Stimulated activated naive CD8-positive, alpha-beta T cell treated with anti-CD3 and anti-CD28 coated beads, Interleukin-15, amount 100 ng/mL, for 72 hours (primary cell): Measurements from ENCODE around the gene EPAS1.

Experiments
- ATAC-seq: fragments of 150-1000 bp; cut with Tn5 transposase; 2 replicates; pipeline ENCODE4 v1.10.0; 2021; ENCODE audit warnings: mild to moderate bottlenecking, moderate library complexity
- DNase-seq, 2 donors: peaks; one replicate each; pipeline ENCODE4 v3.0.0; 2021 to 2022
- H3K27ac Mint-ChIP-seq, 2 donors: one replicate each; pipeline ENCODE4 v1.8.0; 2022; ENCODE audit warnings: mild to moderate bottlenecking in 2 of 2, mixed read lengths in 2 of 2, moderate library complexity in 2 of 2
- H3K27me3 Mint-ChIP-seq: one replicate; pipeline ENCODE4 v1.8.0; 2022; ENCODE audit warnings: mixed read lengths
- H3K4me1 Mint-ChIP-seq: one replicate; pipeline ENCODE4 v1.8.0; 2022; ENCODE audit warnings: mild to moderate bottlenecking, mixed read lengths
- H3K4me3 Mint-ChIP-seq, 2 donors: one replicate each; pipeline ENCODE4 v1.8.0; 2022; ENCODE audit warnings: mild to moderate bottlenecking in 2 of 2, mixed read lengths in 2 of 2, moderate library complexity in 1 of 2
- H3K9me3 Mint-ChIP-seq, 2 donors: one replicate each; pipeline ENCODE4 v1.8.0; 2022; ENCODE audit warnings: mixed read lengths in 2 of 2

The EPAS1 gene

GRCh38 chr2:46350029-46350689 is 53.0 kb downstream of the EPAS1 start:
- H3K4me3 Mint-ChIP-seq = peak overlapping the region; percentile 84 to 90
- H3K27me3 Mint-ChIP-seq = no peaks in the 10 kb centered on the region
- no peaks in the 10 kb centered on the region for H3K9me3 Mint-ChIP-seq
- peaks cover 54% of the 10 kb centered on the region for H3K4me1 Mint-ChIP-seq
- H3K27ac Mint-ChIP-seq = peak overlapping the region; percentile 17 to 61
- DNase-seq (no peak), ATAC-seq (no peak)

GRCh38 chr2:46351098-46351749 is 54.0 kb downstream of the EPAS1 start:
- peak overlapping the region; percentile 84 to 90 for H3K4me3 Mint-ChIP-seq

GRCh38 chr2:46351750-46352138 is 54.5 kb downstream of the EPAS1 start:
- Mint-ChIP-seq H3K27me3 (no peaks in the 10 kb centered on the region), H3K4me1 (peaks cover 60% of the 10 kb centered on the region), H3K4me3 (peak overlapping the region; percentile 84 to 90), H3K27ac (peak overlapping the region; percentile 86 to 91), H3K9me3 (no peaks in the 10 kb centered on the region)
- DNase-seq (peak; percentile 33 to 72), ATAC-seq (peak; percentile 88)

More at GRCh38 chr2:46351098-46351749, 54.0 kb downstream of the EPAS1 start:
- no peaks in the 10 kb centered on the region for H3K27me3 Mint-ChIP-seq
- H3K4me1 Mint-ChIP-seq = peaks cover 55% of the 10 kb centered on the region
- ATAC-seq (peak; percentile 72), DNase-seq (peak; percentile 32 to 52)
- no peaks in the 10 kb centered on the region for H3K9me3 Mint-ChIP-seq
- peak overlapping the region; percentile 86 to 91 for H3K27ac Mint-ChIP-seq

- Mint-ChIP-seq H3K27ac (peak overlapping the region; percentile 86 to 91), H3K27me3 (no peaks in the 10 kb centered on the region), H3K4me3 (peak overlapping the region in 1 of 2 donors; percentile 90), H3K4me1 (peaks cover 60% of the 10 kb centered on the region), H3K9me3 (peaks cover 0 to 3% of the 10 kb centered on the region in 2 donors)
- no peak for ATAC-seq
- no peak for DNase-seq
Measured at GRCh38 chr2:46352621-46353020, 55.4 kb downstream of the EPAS1 start.

- Mint-ChIP-seq H3K4me1 (peaks cover 58% of the 10 kb centered on the region), H3K27me3 (no peaks in the 10 kb centered on the region), H3K9me3 (peaks cover 0 to 3% of the 10 kb centered on the region in 2 donors), H3K27ac (no peak overlapping the region), H3K4me3 (no peak overlapping the region)
- ATAC-seq (no peak), DNase-seq (no peak)
Measured at GRCh38 chr2:46353509-46353908, 56.3 kb downstream of the EPAS1 start.

GRCh38 chr2:46355756-46356155 is 58.5 kb downstream of the EPAS1 start:
- no peak for ATAC-seq
- Mint-ChIP-seq H3K27me3 (no peaks in the 10 kb centered on the region), H3K4me1 (peaks cover 51% of the 10 kb centered on the region), H3K27ac (no peak overlapping the region), H3K4me3 (no peak overlapping the region), H3K9me3 (peaks cover 0 to 3% of the 10 kb centered on the region in 2 donors)
- DNase-seq = no peak

- H3K9me3 Mint-ChIP-seq = peaks cover 0 to 3% of the 10 kb centered on the region in 2 donors
- H3K27me3 Mint-ChIP-seq = no peaks in the 10 kb centered on the region
- ATAC-seq (no peak), DNase-seq (no peak)
- H3K4me3 Mint-ChIP-seq = no peak overlapping the region
- peaks cover 47% of the 10 kb centered on the region for H3K4me1 Mint-ChIP-seq
- H3K27ac Mint-ChIP-seq = no peak overlapping the region
Measured at GRCh38 chr2:46356991-46357390, 59.8 kb downstream of the EPAS1 start.

GRCh38 chr2:46358713-46359112 is 61.5 kb downstream of the EPAS1 start:
- H3K27ac Mint-ChIP-seq = no peak overlapping the region
- H3K4me1 Mint-ChIP-seq = peaks cover 44% of the 10 kb centered on the region
- no peak overlapping the region for H3K4me3 Mint-ChIP-seq
- no peaks in the 10 kb centered on the region for H3K27me3 Mint-ChIP-seq
- ATAC-seq (no peak), DNase-seq (no peak)
- peaks cover 0 to 3% of the 10 kb centered on the region in 2 donors for H3K9me3 Mint-ChIP-seq

- H3K27me3 Mint-ChIP-seq = no peaks in the 10 kb centered on the region
- H3K9me3 Mint-ChIP-seq = peaks cover 0 to 3% of the 10 kb centered on the region in 2 donors
- H3K4me1 Mint-ChIP-seq = peaks cover 54% of the 10 kb centered on the region
- H3K27ac Mint-ChIP-seq = no peak overlapping the region
- no peak overlapping the region for H3K4me3 Mint-ChIP-seq
- DNase-seq = no peak
- no peak for ATAC-seq
Measured at GRCh38 chr2:46360303-46360702, 63.1 kb downstream of the EPAS1 start.

GRCh38 chr2:46361920-46362666 is 64.9 kb downstream of the EPAS1 start:
- Mint-ChIP-seq H3K4me1 (peaks cover 45% of the 10 kb centered on the region), H3K9me3 (peaks cover 0 to 3% of the 10 kb centered on the region in 2 donors), H3K27me3 (no peaks in the 10 kb centered on the region), H3K27ac (peak overlapping the region in 1 of 2 donors; percentile 42), H3K4me3 (no peak overlapping the region)
- DNase-seq (no peak), ATAC-seq (no peak)

GRCh38 chr2:46362667-46363012 is 65.4 kb downstream of the EPAS1 start:
- Mint-ChIP-seq H3K4me1 (peaks cover 41% of the 10 kb centered on the region), H3K9me3 (no peaks in the 10 kb centered on the region), H3K4me3 (no peak overlapping the region), H3K27ac (no peak overlapping the region), H3K27me3 (no peaks in the 10 kb centered on the region)
- DNase-seq = no peak
- peak; percentile 29 for ATAC-seq

GRCh38 chr2:46363535-46364170 is 66.4 kb downstream of the EPAS1 start:
- no peaks in the 10 kb centered on the region for H3K27me3 Mint-ChIP-seq
- DNase-seq (no peak), ATAC-seq (peak; percentile 83)
- no peaks in the 10 kb centered on the region for H3K9me3 Mint-ChIP-seq
- H3K4me3 Mint-ChIP-seq = no peak overlapping the region
- no peak overlapping the region for H3K27ac Mint-ChIP-seq
- peaks cover 35% of the 10 kb centered on the region for H3K4me1 Mint-ChIP-seq

GRCh38 chr2:46364797-46365457 is 67.7 kb downstream of the EPAS1 start:
- H3K4me1 Mint-ChIP-seq = peaks cover 35% of the 10 kb centered on the region
- no peak overlapping the region for H3K4me3 Mint-ChIP-seq
- no peaks in the 10 kb centered on the region for H3K9me3 Mint-ChIP-seq
- ATAC-seq (no peak), DNase-seq (no peak)
- no peak overlapping the region for H3K27ac Mint-ChIP-seq
- no peaks in the 10 kb centered on the region for H3K27me3 Mint-ChIP-seq

- Mint-ChIP-seq H3K27me3 (no peaks in the 10 kb centered on the region), H3K9me3 (no peaks in the 10 kb centered on the region), H3K4me3 (no peak overlapping the region), H3K27ac (no peak overlapping the region), H3K4me1 (peaks cover 35% of the 10 kb centered on the region)
- DNase-seq (no peak), ATAC-seq (no peak)
Measured at GRCh38 chr2:46365913-46366667, 68.9 kb downstream of the EPAS1 start.

- Mint-ChIP-seq H3K27ac (no peak overlapping the region), H3K27me3 (no peaks in the 10 kb centered on the region), H3K4me3 (no peak overlapping the region), H3K4me1 (peaks cover 29% of the 10 kb centered on the region), H3K9me3 (no peaks in the 10 kb centered on the region)
- DNase-seq (no peak), ATAC-seq (no peak)
Measured at GRCh38 chr2:46366668-46367052, 69.5 kb downstream of the EPAS1 start.
